HG03196 (cell line): ENCODE results near the gene OR2B3.
"Not testable (repeated sequence)": the region's sequence is repeated elsewhere in the genome, so short reads cannot be mapped to it uniquely, and the experiment has no call there.

Experiments used
- ATAC-seq: cut with Tn5 transposase; IDR thresholded peaks from one replicate; pipeline ENCODE4 v1.9.1; 2021; ENCODE audit not compliant: unreplicated experiment

The OR2B3 gene

DNA sequence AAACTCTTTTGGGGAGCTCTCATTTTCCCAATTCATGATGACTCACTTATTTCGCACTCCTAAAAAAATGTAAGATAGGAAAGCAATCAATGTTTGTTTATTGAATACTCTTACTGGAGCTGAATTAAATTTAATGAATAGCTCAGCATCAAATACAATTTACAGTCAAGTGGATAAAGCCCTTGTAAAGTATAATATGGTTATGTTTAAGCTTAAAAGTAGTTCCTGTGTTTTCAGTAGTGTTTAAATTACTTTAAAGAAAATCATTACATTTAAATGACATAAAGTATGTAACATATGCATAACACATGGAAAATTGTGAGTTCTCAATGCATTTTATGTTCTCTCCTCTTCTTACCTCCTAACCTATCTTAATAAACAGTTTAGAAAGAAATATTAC is at the start of gene OR2B3:
Gene OR2B3 (minus strand): TSS at position 101 of the 400 bp plus-strand sequence. CDS start 65 bp downstream, at position 36.
- no peak for ATAC-seq

- no peak for ATAC-seq
Observed at GRCh38 chr6:29131691-29132090, 44.6 kb upstream of the OR2B3 start.

DNA sequence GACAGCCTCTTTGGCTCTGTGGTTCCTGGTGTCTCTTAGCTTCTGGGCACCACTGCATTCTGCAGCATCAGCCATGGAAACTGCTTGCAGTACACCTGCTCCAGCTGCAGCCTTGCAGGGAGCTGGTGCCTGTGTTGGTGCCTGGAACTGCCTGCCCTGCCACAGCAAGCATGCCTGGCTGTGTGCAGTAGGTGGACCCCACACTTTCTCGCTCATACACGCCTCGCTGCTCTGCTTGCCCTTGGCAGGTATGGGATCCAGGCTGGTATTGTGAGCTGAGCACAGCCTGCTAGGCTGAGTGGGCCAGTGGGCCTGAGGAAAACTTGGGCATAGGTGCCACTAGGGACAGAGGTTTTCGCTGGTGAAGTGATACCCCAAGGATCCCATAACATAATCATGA is 43.5 kb upstream of the OR2B3 start:
- no peak for ATAC-seq

- no peak for ATAC-seq
Observed at GRCh38 chr6:29129326-29130012, 42.4 kb upstream of the OR2B3 start.

DNA sequence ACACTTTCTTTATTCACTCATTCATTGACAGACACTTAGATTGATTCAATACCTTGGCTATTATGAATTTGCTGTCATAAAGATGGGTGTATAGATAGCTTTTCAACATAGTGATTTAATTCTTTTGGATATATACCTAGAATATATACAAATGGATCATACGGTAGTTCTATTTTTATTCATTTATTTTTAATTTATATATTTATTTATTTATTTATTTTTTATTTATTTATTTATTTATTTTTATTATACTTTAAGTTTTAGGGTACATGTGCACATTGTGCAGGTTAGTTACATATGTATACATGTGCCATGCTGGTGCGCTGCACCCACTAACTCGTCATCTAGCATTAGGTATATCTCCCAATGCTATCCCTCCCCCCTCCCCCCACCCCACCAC is 27.9 kb upstream of the OR2B3 start:
- not testable (repeated sequence) for ATAC-seq

DNA sequence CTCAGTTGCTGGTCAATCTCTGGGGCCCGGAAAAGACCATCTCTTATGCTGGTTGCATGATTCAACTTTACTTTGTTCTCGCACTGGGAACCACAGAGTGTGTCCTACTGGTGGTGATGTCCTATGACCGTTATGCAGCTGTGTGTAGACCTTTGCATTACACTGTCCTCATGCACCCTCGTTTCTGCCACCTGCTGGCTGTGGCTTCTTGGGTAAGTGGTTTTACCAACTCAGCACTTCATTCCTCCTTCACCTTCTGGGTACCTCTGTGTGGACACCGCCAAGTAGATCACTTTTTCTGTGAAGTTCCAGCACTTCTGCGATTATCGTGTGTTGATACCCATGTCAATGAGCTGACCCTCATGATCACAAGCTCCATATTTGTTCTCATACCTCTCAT is 25.0 kb upstream of the OR2B3 start:
- ATAC-seq: no peak

DNA sequence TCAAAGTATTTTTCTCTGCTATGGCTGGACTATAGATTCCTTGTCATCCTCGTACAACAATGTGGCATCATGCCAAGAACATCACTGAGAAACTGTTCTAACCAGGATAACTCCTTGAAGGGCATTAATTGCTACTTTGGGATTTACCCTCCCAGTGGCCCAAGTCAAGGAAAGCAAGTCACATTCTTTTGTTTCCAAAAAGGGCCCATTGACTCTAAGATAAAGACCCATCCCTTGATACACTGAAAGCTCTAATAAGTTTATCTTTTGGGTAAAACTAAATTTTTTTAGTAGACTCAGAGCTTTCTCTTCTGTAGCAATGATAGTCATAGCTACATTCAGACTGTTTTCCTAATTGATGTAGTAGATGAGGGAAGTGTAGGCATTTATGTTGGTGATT is 20.6 kb upstream of the OR2B3 start, which contains the start of gene OR2J3:
Gene OR2J3 (plus strand): TSS at position 301 of the 400 bp plus-strand sequence. CDS start 3,833 bp downstream, outside the sequence.
- ATAC-seq: no peak

- no peak for ATAC-seq
Observed at GRCh38 chr6:29099190-29099589, 12.1 kb upstream of the OR2B3 start, which contains the start of gene OR2J1. OR2J1 (plus strand) TSS chr6:29099490; CDS start chr6:29100943, 1,453 bp downstream.

DNA sequence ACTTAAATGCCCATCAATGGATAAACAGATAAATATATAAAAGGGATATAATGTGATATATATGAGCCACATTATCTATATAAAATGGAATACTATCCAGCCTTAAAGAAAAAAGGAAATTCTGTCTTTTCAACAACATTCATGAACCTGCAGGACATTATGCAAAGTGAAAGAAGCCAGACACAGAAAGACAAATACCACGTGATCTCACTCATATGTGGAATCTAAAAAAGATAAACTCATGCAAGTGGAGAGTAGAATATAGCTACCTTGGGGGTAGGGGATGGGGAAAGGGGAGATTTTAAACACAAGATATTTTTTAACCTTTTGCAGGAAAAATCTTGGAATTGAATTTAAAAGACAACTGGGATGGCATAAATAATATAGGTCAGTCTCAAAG is 10.7 kb upstream of the OR2B3 start:
- ATAC-seq: no peak

- no peak for ATAC-seq
Observed at GRCh38 chr6:29092957-29093356, 5.8 kb upstream of the OR2B3 start.

GRCh38 chr6:29082457-29082856 is 4.7 kb downstream of the OR2B3 start:
- no peak for ATAC-seq

- no peak for ATAC-seq
Observed at GRCh38 chr6:29081312-29081711, 5.8 kb downstream of the OR2B3 start.

DNA sequence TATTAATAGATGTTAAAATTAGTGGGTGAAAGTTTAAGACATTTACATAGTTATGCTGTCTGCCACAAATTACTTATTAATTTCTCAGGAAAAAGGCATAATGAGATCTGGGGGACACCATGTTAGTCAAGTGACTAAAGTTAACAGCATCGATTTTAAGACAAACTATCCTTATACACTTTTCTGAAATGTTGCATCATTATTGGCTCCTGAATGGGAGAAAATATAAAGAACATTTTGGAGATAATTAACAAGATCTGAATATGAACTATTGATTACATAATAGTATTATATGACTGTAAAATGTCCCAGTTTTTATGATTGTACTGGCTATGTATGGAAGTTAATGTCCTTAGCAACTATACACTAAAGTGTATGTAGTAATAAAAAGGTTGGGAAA is 7.9 kb downstream of the OR2B3 start:
- no peak for ATAC-seq

DNA sequence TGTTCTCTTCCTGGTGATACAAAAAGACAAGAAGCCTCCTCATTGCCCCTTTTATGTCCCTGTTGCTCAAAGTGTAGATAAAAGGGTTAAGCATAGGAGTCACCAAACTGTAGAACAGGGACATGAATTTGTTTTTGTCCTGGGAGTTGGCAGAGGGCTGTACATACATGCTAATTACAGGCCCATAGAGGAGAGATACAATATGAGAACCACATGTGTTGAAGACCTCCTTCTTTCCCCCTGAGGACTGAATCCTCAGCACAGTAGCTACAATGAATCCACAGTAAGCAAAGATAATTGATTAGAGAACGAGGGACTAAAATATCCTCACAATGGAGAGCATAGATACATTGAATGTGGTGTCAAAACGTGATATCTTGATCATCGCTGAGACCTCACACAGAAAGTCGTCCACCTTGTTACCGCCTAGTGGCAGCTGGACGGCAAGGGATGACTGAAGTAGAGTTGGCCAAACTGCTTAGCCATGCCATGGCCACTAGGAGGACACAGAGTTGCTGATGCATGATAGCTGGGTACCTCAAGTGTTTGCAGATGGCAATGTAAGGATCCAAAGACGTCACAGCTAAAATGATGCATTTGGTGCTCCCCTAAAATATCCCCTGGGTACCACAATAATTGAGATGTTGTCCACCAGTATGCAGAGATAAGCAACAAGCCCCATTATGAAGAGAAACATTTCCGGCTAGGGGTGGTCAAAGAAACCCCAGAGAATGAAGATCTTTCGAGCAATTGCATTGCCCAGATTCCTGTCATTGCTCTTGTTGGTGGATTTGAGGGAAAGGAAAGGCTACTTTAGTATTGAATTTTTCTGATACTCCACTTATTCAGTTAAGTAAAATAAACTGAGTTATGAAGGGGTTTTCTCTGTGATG is 15.0 kb downstream of the OR2B3 start:
- no peak for ATAC-seq

DNA sequence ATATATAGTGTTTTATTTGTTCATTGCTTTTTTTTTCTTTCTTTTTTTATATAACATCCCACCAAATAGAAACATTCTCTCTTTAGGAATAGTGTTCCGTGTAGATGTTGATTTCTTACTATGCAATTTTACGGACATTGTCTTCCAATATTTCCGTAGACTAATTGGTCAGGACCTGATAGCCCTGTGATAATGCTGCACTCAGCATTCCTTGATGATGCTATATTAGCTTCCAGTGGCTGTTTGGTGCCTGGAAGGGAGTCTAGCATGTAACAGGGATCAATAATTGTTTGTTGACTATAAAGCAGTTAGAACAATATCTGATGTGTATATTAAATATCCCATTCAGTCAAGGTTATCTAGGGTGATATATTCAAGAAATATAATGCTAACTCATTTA is 35.4 kb downstream of the OR2B3 start:
- no peak for ATAC-seq

DNA sequence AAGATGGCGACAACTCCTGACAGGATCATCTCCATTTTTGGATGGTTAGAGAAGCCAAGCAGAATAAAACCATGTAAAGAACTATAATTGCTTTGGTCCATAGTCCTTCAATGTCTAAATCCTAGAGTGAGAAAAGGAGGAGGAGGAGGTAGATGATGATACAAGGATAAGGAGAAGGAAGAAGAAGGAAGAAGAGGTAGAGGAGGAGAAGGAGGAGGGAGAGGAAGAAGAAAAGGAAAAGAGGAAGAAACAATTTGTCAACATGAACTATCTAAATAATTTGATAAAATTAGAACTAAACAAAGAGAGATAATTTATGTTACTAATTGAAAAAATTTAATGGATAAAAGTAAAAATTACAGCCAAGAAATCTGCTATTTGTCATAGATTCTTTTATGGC is 42.0 kb downstream of the OR2B3 start, which contains the start of gene OR2W1:
Gene OR2W1 (minus strand): TSS at position 101 of the 400 bp plus-strand sequence. CDS start 0 bp downstream, at position 101.
- ATAC-seq: no peak
